KMS-11 (cell line): ENCODE results near the gene SEC14L3.

Experiments
- H2AFZ ChIP-seq: fragments of 200-600 bp; sonication (generic); 2 replicates; pipeline ENCODE4 v1.6.1; 2016; ENCODE audit warnings: antibody characterized with exemption, mixed run types, low read depth
- H3K27ac ChIP-seq: fragments of 200-600 bp; sonication (generic); 2 replicates; pipeline ENCODE4 v1.6.1; 2016; ENCODE audit warnings: mild to moderate bottlenecking, mixed run types
- H3K27me3 ChIP-seq: fragments of 200-600 bp; sonication (generic); 2 replicates; pipeline ENCODE4 v1.6.1; 2017; ENCODE audit warnings: mild to moderate bottlenecking, low read depth, mixed run types, moderate library complexity; ENCODE audit not compliant: insufficient read depth
- H3K36me3 ChIP-seq: fragments of 200-600 bp; sonication (generic); 2 replicates; pipeline ENCODE4 v1.6.1; 2017; ENCODE audit warnings: mild to moderate bottlenecking, mixed run types; ENCODE audit not compliant: insufficient read depth
- H3K4me1 ChIP-seq: fragments of 200-600 bp; sonication (generic); 2 replicates; pipeline ENCODE4 v1.6.1; 2016; ENCODE audit warnings: mild to moderate bottlenecking, low read depth, mixed run types; ENCODE audit not compliant: poor library complexity, severe bottlenecking
- H3K4me2 ChIP-seq: fragments of 200-600 bp; sonication (generic); 2 replicates; pipeline ENCODE4 v1.7.0; 2016; ENCODE audit warnings: mild to moderate bottlenecking, mixed run types
- H3K4me3 ChIP-seq: fragments of 200-600 bp; sonication (generic); IDR thresholded peaks from 2 replicates; pipeline ENCODE4 v1.6.1; 2017; ENCODE audit warnings: low read depth, low read length, mixed read lengths; ENCODE audit not compliant: insufficient read depth
- H3K79me2 ChIP-seq: fragments of 200-600 bp; sonication (generic); 2 replicates; pipeline ENCODE4 v1.6.1; 2016; ENCODE audit warnings: low read depth, mixed run types; ENCODE audit not compliant: insufficient read depth
- H3K9ac ChIP-seq: fragments of 200-600 bp; sonication (generic); 2 replicates; pipeline ENCODE4 v1.6.1; 2016; ENCODE audit warnings: mild to moderate bottlenecking, mixed run types
- H4K20me1 ChIP-seq: fragments of 200-600 bp; sonication (generic); 2 replicates; pipeline ENCODE4 v1.6.1; 2016; ENCODE audit warnings: mild to moderate bottlenecking, mixed run types; ENCODE audit not compliant: insufficient read depth
- CTCF ChIP-seq: fragments of 200-600 bp; sonication (generic); conservative IDR thresholded peaks from 2 replicates; pipeline ENCODE4 v1.6.1; 2017; ENCODE audit warnings: low read depth, mild to moderate bottlenecking, antibody characterized with exemption, low read length, moderate library complexity, mixed read lengths

SEC14L3 gene

DNA sequence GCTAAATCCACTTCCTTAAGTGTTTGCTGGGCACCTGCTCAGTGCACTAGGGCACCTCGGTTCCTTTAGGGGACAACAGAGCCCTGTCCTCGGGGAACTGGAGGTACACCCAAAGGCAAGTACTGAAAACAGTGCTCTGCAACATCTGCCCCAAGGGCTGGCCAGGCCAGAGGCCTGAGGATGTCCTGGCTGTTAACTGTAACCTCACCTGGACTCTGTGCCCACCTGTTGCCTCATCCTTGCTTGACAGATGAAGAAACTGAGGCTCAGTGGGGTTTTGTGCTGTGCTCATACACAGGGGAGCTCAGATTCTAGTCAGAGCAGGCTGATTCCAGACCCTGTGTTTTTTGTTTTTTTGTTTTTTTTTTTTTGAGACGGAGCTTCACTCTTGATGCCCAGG, 31.1 kb upstream of the SEC14L3 start:
- no peak overlapping the region for H3K9ac ChIP-seq
- no peaks in the 10 kb centered on the region for H3K4me1 ChIP-seq
- no peaks in the 10 kb centered on the region for H3K79me2 ChIP-seq
- no peaks in the 10 kb centered on the region for H3K36me3 ChIP-seq
- no peak overlapping the region for H2AFZ ChIP-seq
- H4K20me1 ChIP-seq, result no peaks in the 10 kb centered on the region
- no peak overlapping the region for H3K4me2 ChIP-seq
- no peak overlapping the region for H3K27ac ChIP-seq
- TF ChIP-seq CTCF, result no peak
- H3K27me3 ChIP-seq, result peaks cover 6% of the 10 kb centered on the region; the same call in 1 of the 2 replicates
- H3K4me3 ChIP-seq, result no peak overlapping the region

- TF ChIP-seq CTCF, result no peak
- Histone ChIP-seq H3K4me3 (no peak overlapping the region), H3K79me2 (no peaks in the 10 kb centered on the region), H3K4me2 (no peak overlapping the region), H3K4me1 (no peaks in the 10 kb centered on the region), H3K36me3 (no peaks in the 10 kb centered on the region), H3K9ac (no peak overlapping the region), H4K20me1 (no peaks in the 10 kb centered on the region), H3K27ac (no peak overlapping the region), H2AFZ (no peak overlapping the region), H3K27me3 (peaks cover 8% of the 10 kb centered on the region; the same call in 1 of the 2 replicates)
Observed at GRCh38 chr22:30502153-30502552, 30.3 kb upstream of the SEC14L3 start.

- Histone ChIP-seq H2AFZ (no peak overlapping the region), H3K9ac (no peak overlapping the region)
- TF ChIP-seq CTCF, result no peak
Observed at GRCh38 chr22:30500628-30501027, 28.8 kb upstream of the SEC14L3 start.

GRCh38 chr22:30497466-30498150, 25.8 kb upstream of the SEC14L3 start:
- Histone ChIP-seq H3K4me2 (no peak overlapping the region), H3K4me3 (no peak overlapping the region), H2AFZ (no peak overlapping the region), H3K9ac (no peak overlapping the region), H3K36me3 (no peaks in the 10 kb centered on the region), H3K27me3 (peaks cover 40% of the 10 kb centered on the region), H3K79me2 (no peaks in the 10 kb centered on the region), H4K20me1 (no peaks in the 10 kb centered on the region), H3K27ac (no peak overlapping the region), H3K4me1 (no peaks in the 10 kb centered on the region)
- no peak for TF ChIP-seq CTCF

More at GRCh38 chr22:30500628-30501027, 28.8 kb upstream of the SEC14L3 start:
- Histone ChIP-seq H3K27me3 (peaks cover 20% of the 10 kb centered on the region; the same call in 1 of the 2 replicates), H3K79me2 (no peaks in the 10 kb centered on the region), H3K4me1 (no peaks in the 10 kb centered on the region), H3K4me2 (no peak overlapping the region), H3K27ac (no peak overlapping the region), H3K4me3 (no peak overlapping the region), H3K36me3 (no peaks in the 10 kb centered on the region), H4K20me1 (no peaks in the 10 kb centered on the region)
